K562 (cell line): ENCODE measurements around the gene YOD1. TPM values are rescaled to one million over a fixed set of nuclear protein-coding genes. Genes with fewer than 3 reads are reported as not detected.

Experiments used
- BDP1 ChIP-seq: IDR thresholded peaks from 3 replicates; pipeline ENCODE4 v1.6.1; 2011; ENCODE audit not compliant: insufficient read length, insufficient read depth
- GATAD2B ChIP-seq: fragments of 450-650 bp; IDR thresholded peaks from 2 replicates; pipeline ENCODE4 v1.6.1; 2017; ENCODE audit warnings: mild to moderate bottlenecking, borderline replicate concordance
- MAFK ChIP-seq: IDR thresholded peaks from 2 replicates; pipeline ENCODE4 v1.6.1; 2011; ENCODE audit warnings: low read length, improper control_type of control experiment
- MCM5 ChIP-seq: fragments of 450-650 bp; IDR thresholded peaks from 2 replicates; pipeline ENCODE4 v1.6.1; 2016; ENCODE audit warnings: low read depth
- MTA3 ChIP-seq: fragments of 450-650 bp; formaldehyde crosslinking; IDR thresholded peaks from 2 replicates; pipeline ENCODE4 v1.6.1; 2017; ENCODE audit warnings: mild to moderate bottlenecking, borderline replicate concordance
- NEUROD1 ChIP-seq: fragments of 150-350 bp; IDR thresholded peaks from 2 replicates; pipeline ENCODE4 v1.6.1; 2014; ENCODE audit warnings: borderline replicate concordance, low read length, low read depth; ENCODE audit not compliant: partially characterized antibody
- NR1H2 ChIP-seq: sonication (generic); formaldehyde crosslinking; IDR thresholded peaks from 2 replicates; pipeline ENCODE4 v1.4.0; 2020; ENCODE audit warnings: mild to moderate bottlenecking, missing genetic modification reagents
- PTTG1 ChIP-seq: fragments of 450-650 bp; IDR thresholded peaks from 2 replicates; pipeline ENCODE4 v1.6.1; 2016; ENCODE audit warnings: low read depth, mild to moderate bottlenecking, missing genetic modification characterization, missing compliant biosample characterization
- RAD21 ChIP-seq, 2 experiments: fragments of 250-450 bp in 1 of 2; fragments of 450-650 bp in 1 of 2; sonication (Bioruptor Pico) in 1 of 2; formaldehyde crosslinking in 1 of 2; IDR thresholded peaks in 1 of 2; conservative IDR thresholded peaks in 1 of 2; 2 replicates each; pipeline versions ENCODE4 v1.4.0 to v1.8.0; 2020 to 2022; ENCODE audit warnings: mild to moderate bottlenecking in 2 of 2, moderate library complexity in 1 of 2
- RBM15 ChIP-seq: fragments of 200-400 bp; formaldehyde crosslinking; IDR thresholded peaks from 2 replicates; pipeline ENCODE4 v1.6.1; 2018; ENCODE audit warnings: mild to moderate bottlenecking, low read length, moderate library complexity; ENCODE audit not compliant: insufficient read depth
- RFX1 ChIP-seq: fragments of 450-650 bp; IDR thresholded peaks from 2 replicates; pipeline ENCODE4 v1.6.1; 2016; ENCODE audit warnings: mild to moderate bottlenecking, moderate library complexity
- SMAD2 ChIP-seq: fragments of 150-350 bp; IDR thresholded peaks from 2 replicates; pipeline ENCODE4 v1.6.1; 2014; ENCODE audit warnings: low read depth, mild to moderate bottlenecking, low read length
- XRCC3 ChIP-seq: fragments of 450-650 bp; IDR thresholded peaks from 2 replicates; pipeline ENCODE4 v1.6.1; 2017; ENCODE audit warnings: mild to moderate bottlenecking, moderate library complexity
- ZC3H11A ChIP-seq: IDR thresholded peaks from 2 replicates; pipeline ENCODE4 v1.6.1; 2012; ENCODE audit warnings: low read depth, low read length, improper control_type of control experiment
- ZNF830 ChIP-seq: fragments of 250-450 bp; sonication (Bioruptor Pico); IDR thresholded peaks from 2 replicates; pipeline ENCODE4 v1.5.0; 2021; ENCODE audit warnings: mild to moderate bottlenecking
- ZSCAN29 ChIP-seq: fragments of 450-650 bp; IDR thresholded peaks from 2 replicates; pipeline ENCODE4 v1.6.1; 2017
- polyA plus RNA-seq, 8 experiments: library from polyadenylated mRNA; depleted of rRNA in 4 of 8; stranded (reverse) in 5 of 8; unstranded in 3 of 8; fragments of >200 nt; fragmentation: Nextera tagmentation in 2 of 8; fragmentation: Illumina TruSeq in 1 of 8; extraction: Ambion mirVana in 2 of 8; extraction: Trizol in 1 of 8; gene quantifications; 2 replicates each; pipeline versions ENCODE4 v1.2.1 to v1.2.3, GENCODE V29; 2011 to 2014; ENCODE audit warnings: inconsistent platforms in 1 of 8, missing spikeins in 1 of 8
- total RNA-seq, 7 experiments: library from RNA; depleted of rRNA in 6 of 7; stranded (reverse); fragments of >200 nt in 6 of 7; fragmentation: Illumina TruSeq in 2 of 7; extraction: Trizol in 2 of 7; gene quantifications; 2 replicates each; pipeline versions ENCODE4 v1.2.1 to v1.2.3, GENCODE V29; 2011 to 2021; ENCODE audit warnings: low replicate concordance in 1 of 7
- TF ChIP-seq, protein P1 (sequence below), 2 experiments: fragments of 450-650 bp in 1 of 2; sonication (generic) in 1 of 2; formaldehyde crosslinking in 1 of 2; IDR thresholded peaks; 2 replicates each; pipeline versions ENCODE4 v1.7.1 to v1.9.0; 2016 to 2022; ENCODE audit warnings: inconsistent platforms in 1 of 2, mild to moderate bottlenecking in 1 of 2, missing genetic modification reagents in 1 of 2
- TF ChIP-seq, protein P2 (sequence below): fragments of 450-650 bp; formaldehyde crosslinking; IDR thresholded peaks from 2 replicates; pipeline ENCODE4 v1.4.0; 2022; ENCODE audit warnings: missing genetic modification characterization

YOD1 gene
- total and polyA plus RNA-seq, 9 of the 15 experiments (the other 6 are each of a cell fraction or from before 2014, with no cell fraction given) = 18.2 to 78.1 (median 46.9) TPM

DNA sequence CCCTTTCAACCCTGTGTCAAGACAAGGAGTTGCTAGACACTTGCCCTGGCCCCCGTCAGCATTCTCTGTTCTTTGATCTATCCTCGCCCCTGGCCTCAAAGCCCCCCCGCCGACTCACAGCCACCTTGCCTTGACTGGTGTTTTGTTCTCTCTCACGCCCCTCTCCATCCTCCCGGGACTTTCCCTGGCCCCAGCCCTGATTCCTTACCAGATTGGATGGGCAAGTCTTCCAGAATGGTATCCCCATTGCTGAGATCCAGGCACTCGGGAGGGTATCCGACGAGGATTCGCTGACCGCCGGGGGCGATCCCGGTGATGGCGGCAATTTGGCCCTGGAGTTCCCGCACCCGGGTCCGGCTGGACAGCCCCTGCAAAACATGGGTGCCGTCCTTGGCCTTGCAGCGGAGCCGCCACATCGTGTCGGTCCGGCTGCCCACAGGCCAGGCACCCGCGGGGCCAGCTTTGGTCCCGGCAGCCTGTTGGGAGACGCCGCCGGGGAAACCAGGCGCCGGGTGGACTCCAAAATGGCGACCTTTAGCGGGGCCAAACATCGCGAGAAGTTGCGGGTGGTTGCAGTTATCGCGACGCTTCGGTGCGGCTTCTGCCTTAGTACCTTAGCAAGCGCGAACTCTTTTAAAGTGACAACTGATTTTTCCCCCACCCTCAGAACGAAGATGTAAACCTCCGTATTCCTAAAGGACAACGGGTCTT lies 373 bp downstream of the YOD1 start (continued):
- TF ChIP-seq ZC3H11A (no peak), GATAD2B (no peak), BDP1 (no peak), MCM5 (no peak), NR1H2 (CRISPR knock-in tag) (no peak), XRCC3 (no peak), PTTG1 (tag) (no peak), RBM15 (no peak), RFX1 (no peak), MAFK (no peak), NEUROD1 (peak; percentile 79), SMAD2 (no peak), ZNF830 (no peak), RAD21 (CRISPR knock-in tag; conservative IDR thresholded peaks at IDR 0.05 in 1 of 2, IDR thresholded peaks at IDR 0.05 in 1 of 2) (no peak), MTA3 (no peak; the same call in 1 of the 2 replicates), ZSCAN29 (no peak)
- TF ChIP-seq, protein P1, sequence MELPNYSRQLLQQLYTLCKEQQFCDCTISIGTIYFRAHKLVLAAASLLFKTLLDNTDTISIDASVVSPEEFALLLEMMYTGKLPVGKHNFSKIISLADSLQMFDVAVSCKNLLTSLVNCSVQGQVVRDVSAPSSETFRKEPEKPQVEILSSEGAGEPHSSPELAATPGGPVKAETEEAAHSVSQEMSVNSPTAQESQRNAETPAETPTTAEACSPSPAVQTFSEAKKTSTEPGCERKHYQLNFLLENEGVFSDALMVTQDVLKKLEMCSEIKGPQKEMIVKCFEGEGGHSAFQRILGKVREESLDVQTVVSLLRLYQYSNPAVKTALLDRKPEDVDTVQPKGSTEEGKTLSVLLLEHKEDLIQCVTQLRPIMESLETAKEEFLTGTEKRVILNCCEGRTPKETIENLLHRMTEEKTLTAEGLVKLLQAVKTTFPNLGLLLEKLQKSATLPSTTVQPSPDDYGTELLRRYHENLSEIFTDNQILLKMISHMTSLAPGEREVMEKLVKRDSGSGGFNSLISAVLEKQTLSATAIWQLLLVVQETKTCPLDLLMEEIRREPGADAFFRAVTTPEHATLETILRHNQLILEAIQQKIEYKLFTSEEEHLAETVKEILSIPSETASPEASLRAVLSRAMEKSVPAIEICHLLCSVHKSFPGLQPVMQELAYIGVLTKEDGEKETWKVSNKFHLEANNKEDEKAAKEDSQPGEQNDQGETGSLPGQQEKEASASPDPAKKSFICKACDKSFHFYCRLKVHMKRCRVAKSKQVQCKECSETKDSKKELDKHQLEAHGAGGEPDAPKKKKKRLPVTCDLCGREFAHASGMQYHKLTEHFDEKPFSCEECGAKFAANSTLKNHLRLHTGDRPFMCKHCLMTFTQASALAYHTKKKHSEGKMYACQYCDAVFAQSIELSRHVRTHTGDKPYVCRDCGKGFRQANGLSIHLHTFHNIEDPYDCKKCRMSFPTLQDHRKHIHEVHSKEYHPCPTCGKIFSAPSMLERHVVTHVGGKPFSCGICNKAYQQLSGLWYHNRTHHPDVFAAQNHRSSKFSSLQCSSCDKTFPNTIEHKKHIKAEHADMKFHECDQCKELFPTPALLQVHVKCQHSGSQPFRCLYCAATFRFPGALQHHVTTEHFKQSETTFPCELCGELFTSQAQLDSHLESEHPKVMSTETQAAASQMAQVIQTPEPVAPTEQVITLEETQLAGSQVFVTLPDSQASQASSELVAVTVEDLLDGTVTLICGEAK (IDR thresholded peaks at IDR 0.05) = no peak
- TF ChIP-seq, protein P1 (CRISPR knock-in tag; IDR thresholded peaks at IDR 0.05) = no peak
- TF ChIP-seq, protein P2, sequence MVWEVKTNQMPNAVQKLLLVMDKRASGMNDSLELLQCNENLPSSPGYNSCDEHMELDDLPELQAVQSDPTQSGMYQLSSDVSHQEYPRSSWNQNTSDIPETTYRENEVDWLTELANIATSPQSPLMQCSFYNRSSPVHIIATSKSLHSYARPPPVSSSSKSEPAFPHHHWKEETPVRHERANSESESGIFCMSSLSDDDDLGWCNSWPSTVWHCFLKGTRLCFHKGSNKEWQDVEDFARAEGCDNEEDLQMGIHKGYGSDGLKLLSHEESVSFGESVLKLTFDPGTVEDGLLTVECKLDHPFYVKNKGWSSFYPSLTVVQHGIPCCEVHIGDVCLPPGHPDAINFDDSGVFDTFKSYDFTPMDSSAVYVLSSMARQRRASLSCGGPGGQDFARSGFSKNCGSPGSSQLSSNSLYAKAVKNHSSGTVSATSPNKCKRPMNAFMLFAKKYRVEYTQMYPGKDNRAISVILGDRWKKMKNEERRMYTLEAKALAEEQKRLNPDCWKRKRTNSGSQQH = no peak
